GM12891 (cell line): ENCODE measurements around the gene BDH1.

Experiments used
- POLR2A ChIP-seq: IDR thresholded peaks from 2 replicates; pipeline ENCODE4 v1.6.1; 2011; ENCODE audit warnings: low read depth, low read length, control low read depth
- POLR2AphosphoS5 ChIP-seq: IDR thresholded peaks from 2 replicates; pipeline ENCODE4 v1.6.1; 2011; ENCODE audit warnings: low read depth, low read length, control low read depth
- TAF1 ChIP-seq: IDR thresholded peaks from 2 replicates; pipeline ENCODE4 v1.6.1; 2011; ENCODE audit warnings: low read depth, low read length, control low read depth

- no peak for TF ChIP-seq POLR2AphosphoS5
- no peak for TF ChIP-seq POLR2A
- TF ChIP-seq TAF1 = no peak
Measured at GRCh38 chr3:197513953-197514785, 41.6 kb downstream of the BDH1 start.
